GM23338 (cell line): ENCODE measurements around the gene NUDT15. TPM values are rescaled to one million over a fixed set of nuclear protein-coding genes. Genes with fewer than 3 reads are reported as not detected.

Source experiments
- ATAC-seq: fragments of 200-7000 bp; cut with Tn5 transposase; 3 replicates; pipeline ENCODE4 v1.9.1; 2020
- DNase-seq: peaks from one replicate; pipeline ENCODE4 v3.0.0-alpha.2; 2015; ENCODE audit warnings: low spot score
- H2AFZ ChIP-seq: fragments of 200-600 bp; sonication (generic); 2 replicates; pipeline ENCODE4 v1.8.0; 2016; ENCODE audit warnings: antibody characterized with exemption, mild to moderate bottlenecking, moderate library complexity
- H3F3A ChIP-seq: fragments of 200-600 bp; sonication (generic); replicated peaks from 2 replicates; pipeline ENCODE4 v1.8.0; 2017; ENCODE audit warnings: antibody characterized with exemption, mixed run types, low read depth
- H3K27ac ChIP-seq: fragments of 200-600 bp; sonication (generic); 2 replicates; pipeline ENCODE4 v1.6.1; 2016; ENCODE audit warnings: low read depth
- H3K27me3 ChIP-seq: fragments of 200-600 bp; sonication (generic); 2 replicates; pipeline ENCODE4 v1.8.0; 2016; ENCODE audit warnings: mild to moderate bottlenecking, mixed run types, moderate library complexity; ENCODE audit not compliant: insufficient read depth
- H3K36me3 ChIP-seq: fragments of 200-600 bp; sonication (generic); 2 replicates; pipeline ENCODE4 v1.8.0; 2016; ENCODE audit warnings: mild to moderate bottlenecking; ENCODE audit not compliant: insufficient read depth
- H3K4me1 ChIP-seq: fragments of 200-600 bp; sonication (generic); 2 replicates; pipeline ENCODE4 v1.8.0; 2016; ENCODE audit warnings: mild to moderate bottlenecking, moderate library complexity; ENCODE audit not compliant: insufficient read depth
- H3K4me2 ChIP-seq: fragments of 200-600 bp; sonication (generic); 2 replicates; pipeline ENCODE4 v1.7.1; 2017; ENCODE audit warnings: mixed run types
- H3K4me3 ChIP-seq: fragments of 200-600 bp; sonication (generic); 2 replicates; pipeline ENCODE4 v1.6.1; 2016; ENCODE audit warnings: mixed run types
- H3K79me2 ChIP-seq: fragments of 200-600 bp; sonication (generic); replicated peaks from 2 replicates; pipeline ENCODE4 v1.8.0; 2017; ENCODE audit warnings: mild to moderate bottlenecking; ENCODE audit not compliant: insufficient read depth
- H3K9me2 ChIP-seq: fragments of 200-600 bp; sonication (generic); 2 replicates; pipeline ENCODE4 v1.8.0; 2017; ENCODE audit not compliant: insufficient read depth
- H4K20me1 ChIP-seq: fragments of 200-600 bp; sonication (generic); replicated peaks from 2 replicates; pipeline ENCODE4 v1.8.0; 2017; ENCODE audit warnings: mild to moderate bottlenecking; ENCODE audit not compliant: insufficient read depth
- H3K27ac Mint-ChIP-seq: 2 replicates; pipeline ENCODE4 v1.8.0; 2020; ENCODE audit warnings: inconsistent platforms, mild to moderate bottlenecking, moderate library complexity, mixed read lengths
- H3K27me3 Mint-ChIP-seq: 3 replicates; pipeline ENCODE4 v1.8.0; 2022; ENCODE audit warnings: low read depth, mild to moderate bottlenecking, moderate library complexity, mixed read lengths, inconsistent platforms; ENCODE audit not compliant: insufficient read depth, poor library complexity
- H3K36me3 Mint-ChIP-seq: 3 replicates; pipeline ENCODE4 v1.8.0; 2021; ENCODE audit warnings: low read depth, mild to moderate bottlenecking, inconsistent platforms, moderate library complexity, mixed read lengths
- H3K4me1 Mint-ChIP-seq: 3 replicates; pipeline ENCODE4 v1.8.0; 2020; ENCODE audit warnings: mild to moderate bottlenecking, inconsistent platforms, mixed read lengths
- H3K4me3 Mint-ChIP-seq: 3 replicates; pipeline ENCODE4 v1.8.0; 2021; ENCODE audit warnings: moderate library complexity, mild to moderate bottlenecking, inconsistent platforms, mixed read lengths
- H3K9me3 Mint-ChIP-seq: 3 replicates; pipeline ENCODE4 v1.8.0; 2020; ENCODE audit warnings: moderate library complexity, mild to moderate bottlenecking, inconsistent platforms, mixed read lengths
- CREB1 ChIP-seq: fragments of 250-450 bp; sonication (Bioruptor Pico); IDR thresholded peaks from 2 replicates; pipeline ENCODE4 v1.5.0; 2020; ENCODE audit warnings: low read depth, mild to moderate bottlenecking, moderate library complexity
- CTCF ChIP-seq, 2 experiments: fragments of 200-600 bp in 1 of 2; sonication (generic) in 1 of 2; conservative IDR thresholded peaks; 2 replicates each; pipeline versions ENCODE4 v1.5.1 to v1.6.1; 2016 to 2017; ENCODE audit warnings: antibody characterized with exemption in 2 of 2, low read depth in 2 of 2, mild to moderate bottlenecking in 2 of 2, moderate library complexity in 1 of 2
- EZH2 ChIP-seq: fragments of 200-600 bp; sonication (generic); IDR thresholded peaks from one replicate; pipeline ENCODE4 v1.8.0; 2017; ENCODE audit warnings: antibody characterized with exemption, mild to moderate bottlenecking, low read depth; ENCODE audit not compliant: unreplicated experiment
- EZH2phosphoT487 ChIP-seq: fragments of 200-600 bp; sonication (generic); IDR thresholded peaks from one replicate; pipeline ENCODE4 v1.8.1; 2018; ENCODE audit warnings: antibody characterized with exemption; ENCODE audit not compliant: unreplicated experiment
- JUNB ChIP-seq: IDR thresholded peaks from one replicate; pipeline ENCODE4 v1.6.1; 2016; ENCODE audit warnings: antibody characterized with exemption; ENCODE audit not compliant: unreplicated experiment
- NANOG ChIP-seq: IDR thresholded peaks from 2 replicates; pipeline ENCODE4 v1.6.1; 2016; ENCODE audit warnings: antibody characterized with exemption, borderline replicate concordance
- POLR2AphosphoS5 ChIP-seq: IDR thresholded peaks from 2 replicates; pipeline ENCODE4 v1.6.1; 2016; ENCODE audit warnings: antibody characterized with exemption, low read depth
- REST ChIP-seq: IDR thresholded peaks from one replicate; pipeline ENCODE4 v1.6.1; 2018; ENCODE audit warnings: antibody characterized with exemption; ENCODE audit not compliant: unreplicated experiment
- STAT1 ChIP-seq: IDR thresholded peaks from one replicate; pipeline ENCODE4 v1.6.1; 2016; ENCODE audit warnings: antibody characterized with exemption; ENCODE audit not compliant: unreplicated experiment
- ZNF331 ChIP-seq: fragments of 250-450 bp; sonication (Bioruptor Pico); IDR thresholded peaks from 2 replicates; pipeline ENCODE4 v1.5.0; 2020; ENCODE audit warnings: low read depth, mild to moderate bottlenecking, moderate library complexity
- ZNF462 ChIP-seq: fragments of 250-450 bp; sonication (Bioruptor Pico); IDR thresholded peaks from 2 replicates; pipeline ENCODE4 v1.5.0; 2020; ENCODE audit warnings: mild to moderate bottlenecking, moderate library complexity
- polyA plus RNA-seq: library from polyadenylated mRNA; unstranded; fragments of >200 nt; fragmentation: Nextera tagmentation; extraction: Ambion mirVana; gene quantifications from 2 replicates; pipeline ENCODE4 v1.2.1, GENCODE V29; 2016
- total RNA-seq: library from RNA; depleted of rRNA; stranded (reverse); fragments of >200 nt; shearing (Covaris generic); gene quantifications from 2 replicates; pipeline ENCODE4 v1.2.3, GENCODE V29; 2014

NUDT15 gene
- total and polyA plus RNA-seq, 2 experiments from 2014 or later = 59.3 TPM

GRCh38 chr13:48054601-48055000, 17.1 kb downstream of the NUDT15 start:
- ATAC-seq = no peak
- H3K9me2 ChIP-seq = no peaks in the 10 kb centered on the region
- H3K27me3 ChIP-seq = no peaks in the 10 kb centered on the region
- Mint-ChIP-seq H3K9me3 (peaks cover 44% of the 10 kb centered on the region), H3K27ac (no peak overlapping the region), H3K4me1 (no peaks in the 10 kb centered on the region; the same call in 1 of the 3 replicates), H3K27me3 (peaks cover 1% of the 10 kb centered on the region), H3K36me3 (peaks cover 67% of the 10 kb centered on the region), H3K4me3 (no peak overlapping the region)
- H3K27ac ChIP-seq = no peak overlapping the region
- peaks cover 4% of the 10 kb centered on the region for H4K20me1 ChIP-seq
- H3K4me3 ChIP-seq = no peak overlapping the region
- H3F3A ChIP-seq = no peaks in the 10 kb centered on the region
- no peak for TF ChIP-seq NANOG
- no peak for TF ChIP-seq STAT1
- TF ChIP-seq EZH2phosphoT487 = no peak
- no peak for TF ChIP-seq ZNF462 (CRISPR knock-in tag)
- TF ChIP-seq EZH2 = no peak
- TF ChIP-seq POLR2AphosphoS5 = no peak
- no peak for TF ChIP-seq JUNB
- no peak overlapping the region for H2AFZ ChIP-seq
- no peaks in the 10 kb centered on the region; the same call in none of the 2 replicates for H3K36me3 ChIP-seq
- H3K4me2 ChIP-seq = no peak overlapping the region
- DNase-seq = no peak
- no peaks in the 10 kb centered on the region for H3K4me1 ChIP-seq
- no peaks in the 10 kb centered on the region for H3K79me2 ChIP-seq

- no peaks in the 10 kb centered on the region for H3K79me2 ChIP-seq
- H3K27me3 ChIP-seq = no peaks in the 10 kb centered on the region
- H3F3A ChIP-seq = no peaks in the 10 kb centered on the region
- no peaks in the 10 kb centered on the region; the same call in none of the 2 replicates for H3K36me3 ChIP-seq
- no peak overlapping the region for H3K4me3 ChIP-seq
- H3K27me3 Mint-ChIP-seq = peaks cover 4% of the 10 kb centered on the region
- peaks cover 74% of the 10 kb centered on the region for H3K36me3 Mint-ChIP-seq
- no peak overlapping the region for H3K27ac ChIP-seq
- H3K27ac Mint-ChIP-seq = no peak overlapping the region
- H4K20me1 ChIP-seq = no peaks in the 10 kb centered on the region; the same call in 1 of the 2 replicates
- no peaks in the 10 kb centered on the region for H3K9me2 ChIP-seq
- no peak overlapping the region for H3K4me2 ChIP-seq
- peaks cover 55% of the 10 kb centered on the region for H3K9me3 Mint-ChIP-seq
- no peaks in the 10 kb centered on the region; the same call in 1 of the 3 replicates for H3K4me1 Mint-ChIP-seq
- no peak for ATAC-seq
- no peak overlapping the region for H3K4me3 Mint-ChIP-seq
- no peaks in the 10 kb centered on the region for H3K4me1 ChIP-seq
- no peak for DNase-seq
- H2AFZ ChIP-seq = no peak overlapping the region
- TF ChIP-seq STAT1 = no peak
- no peak for TF ChIP-seq CREB1 (CRISPR knock-in tag)
- TF ChIP-seq POLR2AphosphoS5 = no peak
- no peak for TF ChIP-seq CTCF (conservative IDR thresholded peaks at IDR 0.05; ENCODE audit: low read depth in 2 of 2)
- no peak for TF ChIP-seq EZH2phosphoT487
- TF ChIP-seq ZNF331 = no peak
- no peak for TF ChIP-seq REST
Measured at GRCh38 chr13:48055712-48056111, 18.2 kb downstream of the NUDT15 start.
